Transverse colon (tissue), 4 donors: ENCODE results near the gene MED12L. TPM values are rescaled to one million over a fixed set of nuclear protein-coding genes. Genes with fewer than 3 reads are reported as not detected.

Experiments
- DNase-seq: peaks from one replicate; pipeline ENCODE4 v3.0.0-alpha.2; 2019
- H3K27ac ChIP-seq, 4 donors: fragments of 200-600 bp; sonication (generic); 2 replicates each; pipeline ENCODE4 v1.5.1; 2016 to 2018; ENCODE audit warnings: inconsistent platforms in 4 of 4
- H3K27me3 ChIP-seq: fragments of 200-600 bp; sonication (generic); 2 replicates; pipeline ENCODE4 v1.5.1; 2017; ENCODE audit warnings: inconsistent platforms
- H3K36me3 ChIP-seq, 4 donors: fragments of 200-600 bp; sonication (generic); 2 replicates each; pipeline ENCODE4 v1.5.1; 2017 to 2019; ENCODE audit warnings: inconsistent platforms in 4 of 4
- H3K4me1 ChIP-seq, 4 donors: fragments of 200-600 bp; sonication (generic); 2 replicates each; pipeline ENCODE4 v1.5.1; 2017 to 2020; ENCODE audit warnings: inconsistent platforms in 4 of 4
- H3K4me3 ChIP-seq, 4 donors: fragments of 200-600 bp; sonication (generic); 1 replicate in 1 of 4; 2 replicates in 3 of 4; pipeline versions ENCODE4 v1.5.1 to v1.6.1; 2017 to 2019; ENCODE audit warnings: inconsistent platforms in 4 of 4
- H3K9me3 ChIP-seq, 2 donors: fragments of 200-600 bp; sonication (generic); 2 replicates each; pipeline ENCODE4 v1.5.1; 2017 to 2019; ENCODE audit warnings: inconsistent platforms in 2 of 2
- CTCF ChIP-seq, 5 experiments: fragments of 200-600 bp in 3 of 5; fragments of 450-650 bp in 2 of 5; sonication (generic) in 3 of 5; IDR thresholded peaks; 1 replicate in 2 of 5; 2 replicates in 3 of 5; pipeline ENCODE4 v1.5.1; 2016 to 2017; ENCODE audit warnings: antibody characterized with exemption in 5 of 5, inconsistent platforms in 3 of 5, mild to moderate bottlenecking in 2 of 5, moderate library complexity in 1 of 5
- EP300 ChIP-seq: sonication (generic); formaldehyde crosslinking; IDR thresholded peaks from one replicate; pipeline ENCODE4 v1.6.1; 2017; ENCODE audit warnings: antibody characterized with exemption, low read depth
- POLR2A ChIP-seq: fragments of 450-650 bp; IDR thresholded peaks from one replicate; pipeline ENCODE4 v1.6.1; 2016; ENCODE audit warnings: antibody characterized with exemption, mild to moderate bottlenecking, moderate library complexity
- POLR2AphosphoS5 ChIP-seq, 3 donors: sonication (generic); formaldehyde crosslinking; IDR thresholded peaks; one replicate each; pipeline ENCODE4 v1.6.1; 2016; ENCODE audit warnings: antibody characterized with exemption in 3 of 3
- WGBS, 2 donors: methylation state at CpG; one replicate each; pipeline ENCODE4 v1.1.5; 2018; ENCODE audit warnings: low coverage in 1 of 2; 5-methylcytosine and 5-hydroxymethylcytosine counted together
- in situ Hi-C, 4 donors: fragments of 200-750 bp; cut with MboI; loops; one replicate each; pipeline versions ENCODE4 v1.15.0 to v1.15.1; 2017; ENCODE audit warnings: low sequenced_read_pairs in 3 of 4, low pct_ligation_motif_present in 1 of 4, low pct_unique_long_range_greater_than_20kb in 1 of 4
- intact Hi-C: fragments of 100-400 bp; cut with DNase I; formaldehyde crosslinking; loops from one replicate; pipeline ENCODE4 v1.15.1; 2023; ENCODE audit warnings: low total_unique reads
- total RNA-seq, 4 donors: library from RNA; depleted of rRNA; stranded (reverse); fragments of >200 nt; gene quantifications; one replicate each; pipeline ENCODE4 v1.1.0, GENCODE V29; 2016

MED12L gene
- total RNA-seq, 4 donors from 2014 or later, result under 0.01 to 8.6 (median 0.64) TPM

- in situ Hi-C loops (no loop called here), intact Hi-C loops (no loop called here)
- H3K4me3 ChIP-seq, result no peak overlapping the region
- H3K27me3 ChIP-seq, result no peaks in the 10 kb centered on the region
- TF ChIP-seq POLR2A (no peak), POLR2AphosphoS5 (IDR thresholded peaks at IDR 0.05) (no peak), EP300 (no peak), CTCF (IDR thresholded peaks at IDR 0.05) (no peak)
- H3K36me3 ChIP-seq, result no peaks in the 10 kb centered on the region
- 67 to 92% methylated on average over 1 of the region's 1 CpG for WGBS, 2 donors
- DNase-seq, result no peak
- H3K27ac ChIP-seq, result no peak overlapping the region
- no peaks in the 10 kb centered on the region for H3K9me3 ChIP-seq
- peaks cover 0 to 6% (median 0%) of the 10 kb centered on the region in 4 donors for H3K4me1 ChIP-seq
These were observed 215.1 kb downstream of the MED12L start for GRCh38 chr3:151300539-151300938.

GRCh38 chr3:151301787-151302186 lies 216.3 kb downstream of the MED12L start:
- Histone ChIP-seq H3K36me3 (no peaks in the 10 kb centered on the region), H3K27ac (no peak overlapping the region), H3K4me1 (peaks cover 0 to 6% (median 0%) of the 10 kb centered on the region in 4 donors), H3K27me3 (no peaks in the 10 kb centered on the region), H3K9me3 (no peaks in the 10 kb centered on the region), H3K4me3 (no peak overlapping the region)
- in situ Hi-C loops (no loop called here), intact Hi-C loops (no loop called here)
- TF ChIP-seq EP300 (no peak), CTCF (IDR thresholded peaks at IDR 0.05) (no peak), POLR2A (no peak), POLR2AphosphoS5 (IDR thresholded peaks at IDR 0.05) (no peak)
- no peak for DNase-seq
- 66 to 88% methylated on average over 3 of the region's 3 CpGs for WGBS, 2 donors

GRCh38 chr3:151303751-151304150 lies 218.3 kb downstream of the MED12L start:
- peaks cover 0 to 6% (median 0%) of the 10 kb centered on the region in 4 donors for H3K4me1 ChIP-seq
- H3K9me3 ChIP-seq, result no peaks in the 10 kb centered on the region
- no peaks in the 10 kb centered on the region for H3K36me3 ChIP-seq
- in situ Hi-C loops (no loop called here), intact Hi-C loops (no loop called here)
- H3K4me3 ChIP-seq, result no peak overlapping the region
- whole genome bisulfite sequencing, 2 donors, result 67 to 76% methylated on average over 2 of the region's 2 CpGs
- no peaks in the 10 kb centered on the region for H3K27me3 ChIP-seq
- TF ChIP-seq EP300 (no peak), CTCF (IDR thresholded peaks at IDR 0.05) (no peak), POLR2A (no peak), POLR2AphosphoS5 (IDR thresholded peaks at IDR 0.05) (no peak)
- DNase-seq, result no peak
- no peak overlapping the region for H3K27ac ChIP-seq

GRCh38 chr3:151305060-151305774 lies 219.8 kb downstream of the MED12L start:
- H3K27ac ChIP-seq, result no peak overlapping the region
- DNase-seq, result peak; percentile 48
- in situ Hi-C loops, result no loop called here
- H3K36me3 ChIP-seq, result no peaks in the 10 kb centered on the region
- intact Hi-C loops, result no loop called here
- no peak for TF ChIP-seq POLR2AphosphoS5 (IDR thresholded peaks at IDR 0.05)
- TF ChIP-seq EP300, result no peak
- TF ChIP-seq POLR2A, result no peak
- TF ChIP-seq CTCF (IDR thresholded peaks at IDR 0.05), result no peak
- peaks cover 0 to 6% (median 0%) of the 10 kb centered on the region in 4 donors for H3K4me1 ChIP-seq
- H3K4me3 ChIP-seq, result no peak overlapping the region
- WGBS, 2 donors, result 59% methylated on average over 7 of the region's 7 CpGs; no CpG with 5 or more reads in 1 of the 2 donors
- H3K9me3 ChIP-seq, result no peaks in the 10 kb centered on the region
- no peaks in the 10 kb centered on the region for H3K27me3 ChIP-seq
